Stimulated activated naive CD8-positive, alpha-beta T cell treated with anti-CD3 and anti-CD28 coated beads, Interleukin-15, amount 100 ng/mL, for 72 hours (primary cell): ENCODE measurements around the gene DIAPH2.

Experiments
- ATAC-seq: fragments of 150-1000 bp; cut with Tn5 transposase; 2 replicates; pipeline ENCODE4 v1.10.0; 2021; ENCODE audit warnings: mild to moderate bottlenecking, moderate library complexity
- DNase-seq, 2 donors: peaks; one replicate each; pipeline ENCODE4 v3.0.0; 2021 to 2022
- H3K27ac Mint-ChIP-seq, 2 donors: one replicate each; pipeline ENCODE4 v1.8.0; 2022; ENCODE audit warnings: mild to moderate bottlenecking in 2 of 2, mixed read lengths in 2 of 2, moderate library complexity in 2 of 2
- H3K27me3 Mint-ChIP-seq: one replicate; pipeline ENCODE4 v1.8.0; 2022; ENCODE audit warnings: mixed read lengths
- H3K4me1 Mint-ChIP-seq: one replicate; pipeline ENCODE4 v1.8.0; 2022; ENCODE audit warnings: mild to moderate bottlenecking, mixed read lengths
- H3K4me3 Mint-ChIP-seq, 2 donors: one replicate each; pipeline ENCODE4 v1.8.0; 2022; ENCODE audit warnings: mild to moderate bottlenecking in 2 of 2, mixed read lengths in 2 of 2, moderate library complexity in 1 of 2
- H3K9me3 Mint-ChIP-seq, 2 donors: one replicate each; pipeline ENCODE4 v1.8.0; 2022; ENCODE audit warnings: mixed read lengths in 2 of 2

Gene DIAPH2

DNA sequence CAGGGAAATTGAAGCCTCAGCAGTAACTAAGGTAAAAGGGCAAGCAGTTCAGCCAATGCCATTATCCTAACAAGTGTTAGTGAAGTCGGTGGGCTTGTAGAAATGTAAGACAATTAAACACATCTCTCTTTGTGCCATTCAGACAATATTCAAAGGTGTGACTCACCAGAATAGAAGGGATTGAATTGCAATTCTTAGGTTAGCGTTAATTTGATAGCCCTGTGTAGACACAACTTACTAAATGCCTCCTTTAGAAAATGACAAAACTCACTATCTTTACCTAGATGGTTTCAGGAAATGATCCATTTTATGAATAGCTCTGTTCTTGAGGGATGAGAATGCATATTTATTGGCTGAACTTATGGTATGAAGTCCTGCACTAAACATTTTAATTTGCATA lies 234.2 kb downstream of the DIAPH2 start:
- Mint-ChIP-seq H3K27ac (no peak overlapping the region), H3K4me3 (no peak overlapping the region), H3K9me3 (no peaks in the 10 kb centered on the region), H3K27me3 (no peaks in the 10 kb centered on the region), H3K4me1 (no peaks in the 10 kb centered on the region)
- DNase-seq (no peak), ATAC-seq (no peak)

- no peak overlapping the region for H3K27ac Mint-ChIP-seq
- ATAC-seq: no peak
- DNase-seq: no peak
- no peaks in the 10 kb centered on the region for H3K4me1 Mint-ChIP-seq
- H3K9me3 Mint-ChIP-seq: no peaks in the 10 kb centered on the region
- H3K27me3 Mint-ChIP-seq: no peaks in the 10 kb centered on the region
- no peak overlapping the region for H3K4me3 Mint-ChIP-seq
Measured at GRCh38 chrX:96919672-96920071, 235.0 kb downstream of the DIAPH2 start.

- ATAC-seq: no peak
- no peak overlapping the region for H3K4me3 Mint-ChIP-seq
- DNase-seq: no peak
- no peak overlapping the region for H3K27ac Mint-ChIP-seq
- H3K9me3 Mint-ChIP-seq: no peaks in the 10 kb centered on the region
- H3K27me3 Mint-ChIP-seq: no peaks in the 10 kb centered on the region
- H3K4me1 Mint-ChIP-seq: no peaks in the 10 kb centered on the region
Measured at GRCh38 chrX:96924581-96924980, 239.9 kb downstream of the DIAPH2 start.

DNA sequence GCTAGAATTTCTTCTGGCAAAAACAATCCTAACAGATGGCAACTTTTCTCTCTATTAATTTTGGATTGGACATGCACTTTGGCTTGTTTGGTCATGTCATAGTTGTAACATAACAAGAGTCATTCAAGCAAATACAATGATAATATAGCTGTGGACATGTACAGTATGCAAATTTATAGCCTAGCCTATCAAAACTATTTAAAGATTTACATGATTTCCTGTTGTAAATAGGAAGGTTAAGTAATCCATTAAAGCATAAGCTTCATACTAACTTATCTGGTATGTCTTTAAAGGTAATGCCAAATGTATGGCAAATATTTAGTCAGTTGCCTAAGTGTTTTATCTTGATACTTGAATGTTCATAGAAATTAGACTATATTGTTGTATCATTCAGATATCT lies 244.4 kb downstream of the DIAPH2 start:
- H3K27ac Mint-ChIP-seq: no peak overlapping the region
- no peaks in the 10 kb centered on the region for H3K4me1 Mint-ChIP-seq
- ATAC-seq (no peak), DNase-seq (no peak)
- no peaks in the 10 kb centered on the region for H3K27me3 Mint-ChIP-seq
- H3K9me3 Mint-ChIP-seq: no peaks in the 10 kb centered on the region
- H3K4me3 Mint-ChIP-seq: no peak overlapping the region

DNA sequence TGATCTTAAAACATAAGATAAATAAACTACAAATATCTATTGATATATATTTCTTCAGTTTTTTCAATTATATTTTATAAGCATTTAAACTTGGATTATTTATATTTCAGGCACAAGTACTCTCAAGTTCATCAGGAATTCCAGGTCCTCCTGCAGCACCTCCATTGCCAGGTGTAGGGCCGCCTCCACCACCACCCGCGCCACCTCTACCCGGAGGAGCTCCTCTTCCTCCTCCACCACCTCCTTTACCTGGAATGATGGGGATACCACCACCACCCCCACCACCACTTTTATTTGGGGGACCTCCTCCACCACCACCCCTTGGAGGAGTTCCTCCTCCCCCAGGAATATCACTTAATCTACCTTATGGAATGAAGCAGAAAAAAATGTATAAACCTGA lies 273.1 kb downstream of the DIAPH2 start:
- peaks cover 0 to 15% of the 10 kb centered on the region in 2 donors for H3K9me3 Mint-ChIP-seq
- no peak overlapping the region for H3K27ac Mint-ChIP-seq
- H3K4me1 Mint-ChIP-seq: no peaks in the 10 kb centered on the region
- H3K27me3 Mint-ChIP-seq: no peaks in the 10 kb centered on the region
- DNase-seq (no peak), ATAC-seq (no peak)
- no peak overlapping the region for H3K4me3 Mint-ChIP-seq

- no peaks in the 10 kb centered on the region for H3K4me1 Mint-ChIP-seq
- H3K27me3 Mint-ChIP-seq: no peaks in the 10 kb centered on the region
Measured at GRCh38 chrX:96971812-96972211, 287.2 kb downstream of the DIAPH2 start.

DNA sequence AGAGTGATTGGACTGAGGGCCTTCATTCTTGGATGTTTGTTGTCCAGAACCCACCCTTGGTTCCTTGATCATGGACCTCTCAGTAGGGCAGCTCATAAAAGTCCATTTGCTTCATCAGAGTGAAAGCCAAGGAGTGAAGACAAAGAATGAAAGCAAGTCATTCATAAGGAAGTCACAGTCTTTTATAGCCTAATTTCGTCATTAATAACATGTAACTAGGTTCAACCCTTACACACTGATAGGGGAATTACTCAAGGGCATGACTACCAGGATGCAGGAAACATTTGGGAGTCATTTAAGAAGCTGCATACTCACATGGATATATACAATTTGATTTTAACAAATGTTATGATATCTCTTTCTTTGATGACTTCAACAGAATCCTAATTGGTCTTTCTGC lies 294.3 kb downstream of the DIAPH2 start:
- no peak for ATAC-seq
- Mint-ChIP-seq H3K27ac (no peak overlapping the region), H3K9me3 (no peaks in the 10 kb centered on the region), H3K4me1 (no peaks in the 10 kb centered on the region), H3K27me3 (no peaks in the 10 kb centered on the region), H3K4me3 (no peak overlapping the region)
- DNase-seq: no peak

More at GRCh38 chrX:96971812-96972211, 287.2 kb downstream of the DIAPH2 start:
- H3K4me3 Mint-ChIP-seq: no peak overlapping the region
- H3K27ac Mint-ChIP-seq: no peak overlapping the region
- ATAC-seq (no peak), DNase-seq (no peak)
- no peaks in the 10 kb centered on the region for H3K9me3 Mint-ChIP-seq

DNA sequence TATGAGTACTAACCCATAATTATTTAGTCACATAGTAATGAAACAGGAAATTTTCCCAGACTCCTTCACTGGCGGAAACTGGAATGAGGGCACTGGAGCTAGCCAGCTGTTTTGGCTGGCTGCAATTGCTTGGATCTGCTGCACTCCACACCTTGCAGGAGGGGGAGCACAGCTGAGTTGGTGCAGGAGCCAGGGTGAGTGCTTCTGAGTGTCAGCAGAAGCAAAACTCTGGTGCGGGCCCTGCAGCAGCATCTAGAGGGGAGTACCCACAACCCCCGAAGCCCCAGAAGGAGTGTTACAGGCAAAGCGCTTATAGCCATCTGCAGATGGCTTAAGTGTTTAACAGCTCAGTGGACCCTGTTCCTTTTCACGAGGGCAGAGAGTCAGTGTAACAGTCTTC lies 295.1 kb downstream of the DIAPH2 start:
- Mint-ChIP-seq H3K27ac (no peak overlapping the region), H3K4me1 (no peaks in the 10 kb centered on the region), H3K4me3 (no peak overlapping the region), H3K9me3 (no peaks in the 10 kb centered on the region), H3K27me3 (no peaks in the 10 kb centered on the region)
- no peak for ATAC-seq
- no peak for DNase-seq

DNA sequence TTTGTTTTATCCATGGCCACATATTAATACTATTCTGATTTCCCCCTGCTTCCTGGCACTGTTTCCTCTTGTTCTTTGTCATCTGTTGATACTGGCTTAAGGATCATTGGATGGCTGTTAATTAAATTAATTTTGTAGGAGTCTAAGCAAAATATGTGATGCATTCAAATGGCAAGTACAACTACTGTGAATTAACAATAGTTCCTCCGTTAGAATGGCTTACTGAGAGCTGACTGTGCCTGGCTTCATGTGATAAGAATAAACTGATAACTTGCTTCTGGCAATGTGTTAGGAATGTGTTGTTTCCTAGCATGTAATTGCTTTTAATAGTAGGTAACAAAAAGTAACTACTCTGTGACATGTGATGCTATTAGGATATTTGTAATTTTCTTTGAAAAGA lies 297.5 kb downstream of the DIAPH2 start:
- ATAC-seq (no peak), DNase-seq (no peak)
- Mint-ChIP-seq H3K27ac (no peak overlapping the region), H3K9me3 (no peaks in the 10 kb centered on the region), H3K4me1 (no peaks in the 10 kb centered on the region), H3K27me3 (no peaks in the 10 kb centered on the region), H3K4me3 (no peak overlapping the region)

DNA sequence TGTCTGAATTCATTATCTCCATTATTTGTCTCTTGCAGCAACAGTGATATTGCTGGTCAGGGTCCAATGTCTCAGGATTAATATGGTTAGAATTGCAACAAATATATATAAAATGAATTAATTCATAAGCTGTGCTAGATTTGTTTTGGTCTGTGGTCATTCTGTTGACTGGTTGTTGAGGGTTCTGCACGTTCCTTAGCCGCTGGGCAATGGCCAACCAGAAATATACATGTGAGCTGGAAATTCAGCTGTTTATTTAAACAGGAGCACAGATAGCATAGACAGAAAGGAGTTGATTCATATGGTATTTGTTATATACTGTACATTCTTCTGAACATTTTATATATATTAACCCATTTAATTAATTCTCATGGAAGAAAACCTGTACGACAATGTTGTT lies 299.9 kb downstream of the DIAPH2 start:
- Mint-ChIP-seq H3K4me3 (no peak overlapping the region), H3K4me1 (no peaks in the 10 kb centered on the region), H3K9me3 (no peaks in the 10 kb centered on the region), H3K27ac (no peak overlapping the region), H3K27me3 (no peaks in the 10 kb centered on the region)
- ATAC-seq: no peak
- DNase-seq: no peak

- no peak for ATAC-seq
- H3K27ac Mint-ChIP-seq: no peak overlapping the region
Measured at GRCh38 chrX:96985046-96985445, 300.4 kb downstream of the DIAPH2 start.

GRCh38 chrX:96987228-96987627 lies 302.6 kb downstream of the DIAPH2 start:
- no peak overlapping the region for H3K27ac Mint-ChIP-seq
- H3K9me3 Mint-ChIP-seq: no peaks in the 10 kb centered on the region
- no peak for ATAC-seq
- H3K27me3 Mint-ChIP-seq: no peaks in the 10 kb centered on the region
- H3K4me3 Mint-ChIP-seq: no peak overlapping the region
- H3K4me1 Mint-ChIP-seq: no peaks in the 10 kb centered on the region
- DNase-seq: no peak

More at GRCh38 chrX:96985046-96985445, 300.4 kb downstream of the DIAPH2 start:
- Mint-ChIP-seq H3K4me1 (no peaks in the 10 kb centered on the region), H3K9me3 (no peaks in the 10 kb centered on the region), H3K4me3 (no peak overlapping the region), H3K27me3 (no peaks in the 10 kb centered on the region)
- DNase-seq: no peak

- Mint-ChIP-seq H3K4me1 (no peaks in the 10 kb centered on the region), H3K27me3 (no peaks in the 10 kb centered on the region), H3K4me3 (no peak overlapping the region), H3K9me3 (peaks cover 0 to 5% of the 10 kb centered on the region in 2 donors), H3K27ac (no peak overlapping the region)
- no peak for ATAC-seq
- DNase-seq: no peak
Measured at GRCh38 chrX:96989830-96990571, 305.4 kb downstream of the DIAPH2 start.

- H3K27me3 Mint-ChIP-seq: no peaks in the 10 kb centered on the region
Measured at GRCh38 chrX:96994093-96994492, 309.5 kb downstream of the DIAPH2 start.

DNA sequence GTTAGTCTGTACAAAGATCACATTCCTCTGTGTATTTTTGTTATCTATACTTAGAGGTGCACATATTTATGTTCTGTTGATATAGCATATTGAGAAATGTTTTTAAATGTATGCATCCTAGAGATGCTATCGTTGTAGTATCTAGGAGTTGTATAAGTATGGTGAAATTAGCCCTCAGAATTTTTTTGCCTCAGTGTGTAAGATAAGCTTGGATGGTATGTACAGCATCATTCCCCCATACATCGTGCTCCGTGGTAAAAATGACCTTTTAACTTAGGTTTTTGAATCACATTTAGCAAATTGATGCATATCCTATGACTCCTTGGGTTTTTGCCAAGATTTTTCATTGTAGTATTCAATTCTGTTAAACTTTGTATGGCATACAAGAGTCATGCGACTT lies 312.6 kb downstream of the DIAPH2 start:
- Mint-ChIP-seq H3K9me3 (peaks cover 0 to 5% of the 10 kb centered on the region in 2 donors), H3K27ac (no peak overlapping the region), H3K4me1 (no peaks in the 10 kb centered on the region), H3K4me3 (no peak overlapping the region), H3K27me3 (no peaks in the 10 kb centered on the region)
- ATAC-seq (no peak), DNase-seq (no peak)

More at GRCh38 chrX:96994093-96994492, 309.5 kb downstream of the DIAPH2 start:
- Mint-ChIP-seq H3K27ac (no peak overlapping the region), H3K4me1 (no peaks in the 10 kb centered on the region), H3K4me3 (no peak overlapping the region), H3K9me3 (peaks cover 0 to 5% of the 10 kb centered on the region in 2 donors)
- no peak for ATAC-seq
- no peak for DNase-seq

- H3K4me1 Mint-ChIP-seq: no peaks in the 10 kb centered on the region
- ATAC-seq (no peak), DNase-seq (no peak)
- no peak overlapping the region for H3K27ac Mint-ChIP-seq
- H3K4me3 Mint-ChIP-seq: no peak overlapping the region
- no peaks in the 10 kb centered on the region for H3K27me3 Mint-ChIP-seq
- no peaks in the 10 kb centered on the region for H3K9me3 Mint-ChIP-seq
Measured at GRCh38 chrX:97000682-97001368, 316.2 kb downstream of the DIAPH2 start.
